Measurements from ENCODE around the gene DHX35. TPM values are rescaled to one million over a fixed set of nuclear protein-coding genes. Genes with fewer than 3 reads are reported as not detected.

DHX35 gene
- total and polyA plus RNA-seq, 2 of the 13 experiments (the other 11 are each of a cell fraction or from before 2014, with no cell fraction given): 25.8 to 28.7 TPM

DNA sequence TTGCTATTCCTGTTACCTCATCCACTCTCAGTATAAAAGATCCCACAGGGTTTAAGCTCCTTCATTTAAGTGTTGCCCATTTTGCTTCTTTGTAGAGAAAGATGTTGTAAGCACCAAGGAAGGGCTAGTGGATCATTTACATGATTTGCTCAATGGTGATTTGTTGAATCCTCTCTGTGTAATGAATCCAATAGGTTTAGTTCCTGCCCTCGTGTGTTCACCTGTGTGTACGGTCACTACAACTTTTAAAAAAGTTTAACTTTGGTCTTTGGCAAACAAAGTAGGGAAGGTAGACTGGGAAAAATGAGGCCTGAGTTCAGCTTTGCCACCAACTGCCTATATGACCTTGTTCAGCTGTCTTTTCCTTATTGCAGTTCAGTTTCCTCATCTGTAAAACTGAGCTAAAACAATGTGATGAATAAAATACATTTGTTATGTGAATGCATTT is 51.5 kb downstream of the DHX35 start (continued):
- no peak for TF ChIP-seq SUZ12 (IDR thresholded peaks at IDR 0.05; ENCODE audit: low read depth, low read length)
- no peak for TF ChIP-seq ZNF101 (CRISPR knock-in tag; IDR thresholded peaks at IDR 0.05; ENCODE audit: borderline replicate concordance, low read depth)
- TF ChIP-seq HMG20A (CRISPR knock-in tag; IDR thresholded peaks at IDR 0.05; ENCODE audit: borderline replicate concordance): peak; percentile 72; the same call in 1 of the 2 replicates
- peak; percentile 81; the same call in 1 of the 2 replicates for TF ChIP-seq FOXJ3 (CRISPR knock-in tag; IDR thresholded peaks at IDR 0.05; ENCODE audit: borderline replicate concordance)
- no peak for TF ChIP-seq U2AF2 (IDR thresholded peaks at IDR 0.05; ENCODE audit: low read depth, low read length)
- TF ChIP-seq ZNF230 (CRISPR knock-in tag; IDR thresholded peaks at IDR 0.05): no peak
- no peak for TF ChIP-seq ZNF562 (CRISPR knock-in tag; IDR thresholded peaks at IDR 0.05; ENCODE audit: borderline replicate concordance)
- TF ChIP-seq, protein P1, sequence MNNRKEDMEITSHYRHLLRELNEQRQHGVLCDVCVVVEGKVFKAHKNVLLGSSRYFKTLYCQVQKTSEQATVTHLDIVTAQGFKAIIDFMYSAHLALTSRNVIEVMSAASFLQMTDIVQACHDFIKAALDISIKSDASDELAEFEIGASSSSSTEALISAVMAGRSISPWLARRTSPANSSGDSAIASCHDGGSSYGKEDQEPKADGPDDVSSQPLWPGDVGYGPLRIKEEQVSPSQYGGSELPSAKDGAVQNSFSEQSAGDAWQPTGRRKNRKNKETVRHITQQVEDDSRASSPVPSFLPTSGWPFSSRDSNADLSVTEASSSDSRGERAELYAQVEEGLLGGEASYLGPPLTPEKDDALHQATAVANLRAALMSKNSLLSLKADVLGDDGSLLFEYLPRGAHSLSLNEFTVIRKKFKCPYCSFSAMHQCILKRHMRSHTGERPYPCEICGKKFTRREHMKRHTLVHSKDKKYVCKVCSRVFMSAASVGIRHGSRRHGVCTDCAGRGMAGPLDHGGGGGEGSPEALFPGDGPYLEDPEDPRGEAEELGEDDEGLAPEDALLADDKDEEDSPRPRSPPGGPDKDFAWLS (CRISPR knock-in tag; IDR thresholded peaks at IDR 0.05; ENCODE audit: borderline replicate concordance): no peak
- TF ChIP-seq ATF1 (CRISPR knock-in tag; IDR thresholded peaks at IDR 0.05): peak; percentile 52; the same call in 1 of the 2 replicates
- TF ChIP-seq BRCA1 (CRISPR knock-in tag; IDR thresholded peaks at IDR 0.05): peak; percentile 36; the same call in 1 of the 2 replicates
- TF ChIP-seq SOX5 (CRISPR knock-in tag; IDR thresholded peaks at IDR 0.05; ENCODE audit: borderline replicate concordance): peak; percentile 73
- peak; percentile 37; the same call in 1 of the 2 replicates for TF ChIP-seq HDAC2 (CRISPR knock-in tag; IDR thresholded peaks at IDR 0.05)
- peak; percentile 91 for TF ChIP-seq ZMYM4 (CRISPR knock-in tag; IDR thresholded peaks at IDR 0.05)
- TF ChIP-seq TP53 (CRISPR knock-in tag; conservative IDR thresholded peaks at IDR 0.05): no peak
- TF ChIP-seq, protein P2, sequence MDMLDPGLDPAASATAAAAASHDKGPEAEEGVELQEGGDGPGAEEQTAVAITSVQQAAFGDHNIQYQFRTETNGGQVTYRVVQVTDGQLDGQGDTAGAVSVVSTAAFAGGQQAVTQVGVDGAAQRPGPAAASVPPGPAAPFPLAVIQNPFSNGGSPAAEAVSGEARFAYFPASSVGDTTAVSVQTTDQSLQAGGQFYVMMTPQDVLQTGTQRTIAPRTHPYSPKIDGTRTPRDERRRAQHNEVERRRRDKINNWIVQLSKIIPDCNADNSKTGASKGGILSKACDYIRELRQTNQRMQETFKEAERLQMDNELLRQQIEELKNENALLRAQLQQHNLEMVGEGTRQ (IDR thresholded peaks at IDR 0.05; ENCODE audit: low read depth, low read length): no peak
- TF ChIP-seq, protein P2 (CRISPR knock-in tag; IDR thresholded peaks at IDR 0.05; ENCODE audit: borderline replicate concordance): 0 out of 2 replicates have a peak, but pooled peaks have one; percentile 17
- TF ChIP-seq SNAPC2 (CRISPR knock-in tag; IDR thresholded peaks at IDR 0.05): no peak
- 0 out of 2 replicates have a peak, but pooled peaks have one; percentile 20 for TF ChIP-seq KDM1A (CRISPR knock-in tag; IDR thresholded peaks at IDR 0.05)
- no peak for TF ChIP-seq NBN (conservative IDR thresholded peaks at IDR 0.05)
- TF ChIP-seq RFXAP (CRISPR knock-in tag; IDR thresholded peaks at IDR 0.05; ENCODE audit: borderline replicate concordance): peak; percentile 48; the same call in 1 of the 2 replicates
- TF ChIP-seq, protein P3, sequence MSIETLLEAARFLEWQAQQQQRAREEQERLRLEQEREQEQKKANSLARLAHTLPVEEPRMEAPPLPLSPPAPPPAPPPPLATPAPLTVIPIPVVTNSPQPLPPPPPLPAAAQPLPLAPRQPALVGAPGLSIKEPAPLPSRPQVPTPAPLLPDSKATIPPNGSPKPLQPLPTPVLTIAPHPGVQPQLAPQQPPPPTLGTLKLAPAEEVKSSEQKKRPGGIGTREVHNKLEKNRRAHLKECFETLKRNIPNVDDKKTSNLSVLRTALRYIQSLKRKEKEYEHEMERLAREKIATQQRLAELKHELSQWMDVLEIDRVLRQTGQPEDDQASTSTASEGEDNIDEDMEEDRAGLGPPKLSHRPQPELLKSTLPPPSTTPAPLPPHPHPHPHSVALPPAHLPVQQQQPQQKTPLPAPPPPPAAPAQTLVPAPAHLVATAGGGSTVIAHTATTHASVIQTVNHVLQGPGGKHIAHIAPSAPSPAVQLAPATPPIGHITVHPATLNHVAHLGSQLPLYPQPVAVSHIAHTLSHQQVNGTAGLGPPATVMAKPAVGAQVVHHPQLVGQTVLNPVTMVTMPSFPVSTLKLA (IDR thresholded peaks at IDR 0.05): no peak
- no peak for TF ChIP-seq KAT2B (IDR thresholded peaks at IDR 0.05; ENCODE audit: borderline replicate concordance, low read depth, low read length)
- TF ChIP-seq CENPT (CRISPR knock-in tag; IDR thresholded peaks at IDR 0.05; ENCODE audit: low read depth): no peak
- TF ChIP-seq ZNF780A (CRISPR knock-in tag; IDR thresholded peaks at IDR 0.05): no peak
- no peak for TF ChIP-seq KMT2A (CRISPR knock-in tag; IDR thresholded peaks at IDR 0.05)
- TF ChIP-seq, protein P4, sequence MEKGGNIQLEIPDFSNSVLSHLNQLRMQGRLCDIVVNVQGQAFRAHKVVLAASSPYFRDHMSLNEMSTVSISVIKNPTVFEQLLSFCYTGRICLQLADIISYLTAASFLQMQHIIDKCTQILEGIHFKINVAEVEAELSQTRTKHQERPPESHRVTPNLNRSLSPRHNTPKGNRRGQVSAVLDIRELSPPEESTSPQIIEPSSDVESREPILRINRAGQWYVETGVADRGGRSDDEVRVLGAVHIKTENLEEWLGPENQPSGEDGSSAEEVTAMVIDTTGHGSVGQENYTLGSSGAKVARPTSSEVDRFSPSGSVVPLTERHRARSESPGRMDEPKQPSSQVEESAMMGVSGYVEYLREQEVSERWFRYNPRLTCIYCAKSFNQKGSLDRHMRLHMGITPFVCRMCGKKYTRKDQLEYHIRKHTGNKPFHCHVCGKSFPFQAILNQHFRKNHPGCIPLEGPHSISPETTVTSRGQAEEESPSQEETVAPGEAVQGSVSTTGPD (CRISPR knock-in tag; IDR thresholded peaks at IDR 0.05): no peak
- TF ChIP-seq NR2F1 (CRISPR knock-in tag; IDR thresholded peaks at IDR 0.05): no peak

Data from HepG2 (cell line).